ENCODE results near the gene MICU1. TPM values are rescaled to one million over a fixed set of nuclear protein-coding genes. Genes with fewer than 3 reads are reported as not detected.
A peak's percentile ranks its signal among the peaks of the same experiment; 100 is the strongest.

The MICU1 gene
- total and polyA plus RNA-seq, 2 donors, result 21.2 to 25.9 TPM

- no peak overlapping the region for H3K4me3 ChIP-seq (ENCODE audit: low read length in 2 of 2)
- H3K4me1 ChIP-seq (ENCODE audit: control insufficient read depth in 2 of 2, insufficient read depth in 2 of 2, low read length in 2 of 2), result no peaks in the 10 kb centered on the region
- H3K9me3 ChIP-seq (ENCODE audit: control insufficient read depth in 2 of 2, insufficient read depth in 1 of 2, low read length in 1 of 2), result no peaks in the 10 kb centered on the region
- no peak overlapping the region for H3K27ac ChIP-seq (ENCODE audit: low read depth in 1 of 2, low read length in 1 of 2)
- no peak for DNase-seq (ENCODE audit: low read depth in 6 of 9, low spot score in 9 of 9)
- no peaks in the 10 kb centered on the region for H3K27me3 ChIP-seq (ENCODE audit: control insufficient read depth in 2 of 2, insufficient read depth in 1 of 2, low read length in 1 of 2)
- no peaks in the 10 kb centered on the region for H3K36me3 ChIP-seq (ENCODE audit: control insufficient read depth in 2 of 2, insufficient read depth in 2 of 2, low read length in 1 of 2)
- WGBS, result 96% methylated on average over 3 of the region's 3 CpGs
Observed at GRCh38 chr10:72588266-72588665, 37.6 kb downstream of the MICU1 start.

DNA sequence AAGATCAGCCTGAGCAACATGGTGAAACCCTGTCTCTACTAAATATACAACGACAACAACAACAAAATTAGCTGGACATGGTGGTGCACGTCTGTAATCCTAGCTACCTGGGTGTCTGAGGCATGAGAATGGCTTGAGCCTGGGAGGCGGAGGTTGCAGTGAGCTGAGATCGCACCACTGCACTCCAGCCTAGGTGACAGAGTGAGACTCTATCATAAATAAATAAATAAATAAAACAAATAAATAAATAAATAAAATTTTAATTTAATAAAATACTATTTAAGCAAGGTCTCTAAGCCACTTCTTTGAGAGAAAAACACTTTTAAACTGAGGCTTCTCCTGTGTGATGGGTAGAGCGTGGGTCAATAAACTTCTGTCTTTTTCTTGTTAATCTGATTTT is 38.3 kb downstream of the MICU1 start:
- no peaks in the 10 kb centered on the region for H3K27me3 ChIP-seq (ENCODE audit: control insufficient read depth in 2 of 2, insufficient read depth in 1 of 2, low read length in 1 of 2)
- no peaks in the 10 kb centered on the region for H3K9me3 ChIP-seq (ENCODE audit: control insufficient read depth in 2 of 2, insufficient read depth in 1 of 2, low read length in 1 of 2)
- no peak for DNase-seq (ENCODE audit: low read depth in 6 of 9, low spot score in 9 of 9)
- WGBS, result 98% methylated on average over 5 of the region's 5 CpGs
- peaks cover 0 to 2% of the 10 kb centered on the region in 2 donors for H3K36me3 ChIP-seq (ENCODE audit: control insufficient read depth in 2 of 2, insufficient read depth in 2 of 2, low read length in 1 of 2)
- H3K4me1 ChIP-seq (ENCODE audit: control insufficient read depth in 2 of 2, insufficient read depth in 2 of 2, low read length in 2 of 2), result no peaks in the 10 kb centered on the region
- H3K27ac ChIP-seq (ENCODE audit: low read depth in 1 of 2, low read length in 1 of 2), result no peak overlapping the region
- H3K4me3 ChIP-seq (ENCODE audit: low read length in 2 of 2), result no peak overlapping the region

DNA sequence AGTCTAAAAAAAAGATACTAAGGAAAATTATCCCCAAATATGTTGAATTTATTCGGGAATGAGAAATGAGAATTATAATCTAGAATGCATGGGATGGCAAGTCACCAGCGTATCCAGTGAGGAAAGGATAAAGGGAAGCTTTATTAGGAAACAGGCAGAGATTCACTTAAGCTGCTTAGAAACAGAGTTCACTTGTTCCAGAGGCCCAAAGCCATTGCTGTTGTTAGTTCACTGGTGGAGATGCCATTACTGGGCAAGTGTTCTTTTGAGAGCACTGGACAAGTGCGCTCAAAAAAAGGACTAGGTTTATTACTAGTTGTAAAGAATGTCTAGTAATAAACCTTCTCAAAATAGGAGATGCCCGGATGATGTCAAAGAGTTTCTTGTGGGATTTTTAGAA is 51.2 kb downstream of the MICU1 start:
- H3K27ac ChIP-seq (ENCODE audit: low read depth in 1 of 2, low read length in 1 of 2), result no peak overlapping the region
- 99% methylated on average over 4 of the region's 4 CpGs for WGBS
- no peak for DNase-seq (ENCODE audit: low read depth in 6 of 9, low spot score in 9 of 9)

GRCh38 chr10:72573079-72573478 is 52.8 kb downstream of the MICU1 start:
- WGBS, result 98% methylated on average over 2 of the region's 2 CpGs
- no peak overlapping the region for H3K4me3 ChIP-seq (ENCODE audit: low read length in 2 of 2)
- no peak overlapping the region for H3K27ac ChIP-seq (ENCODE audit: low read depth in 1 of 2, low read length in 1 of 2)
- no peaks in the 10 kb centered on the region for H3K36me3 ChIP-seq (ENCODE audit: control insufficient read depth in 2 of 2, insufficient read depth in 2 of 2, low read length in 1 of 2)
- no peaks in the 10 kb centered on the region for H3K4me1 ChIP-seq (ENCODE audit: control insufficient read depth in 2 of 2, insufficient read depth in 2 of 2, low read length in 2 of 2)
- H3K27me3 ChIP-seq (ENCODE audit: control insufficient read depth in 2 of 2, insufficient read depth in 1 of 2, low read length in 1 of 2), result no peaks in the 10 kb centered on the region
- no peaks in the 10 kb centered on the region for H3K9me3 ChIP-seq (ENCODE audit: control insufficient read depth in 2 of 2, insufficient read depth in 1 of 2, low read length in 1 of 2)
- no peak for DNase-seq (ENCODE audit: low read depth in 6 of 9, low spot score in 9 of 9)

More for the DNA sequence above, 51.2 kb downstream of the MICU1 start:
- Histone ChIP-seq H3K4me1 (ENCODE audit: control insufficient read depth in 2 of 2, insufficient read depth in 2 of 2, low read length in 2 of 2) (no peaks in the 10 kb centered on the region), H3K9me3 (ENCODE audit: control insufficient read depth in 2 of 2, insufficient read depth in 1 of 2, low read length in 1 of 2) (no peaks in the 10 kb centered on the region), H3K4me3 (ENCODE audit: low read length in 2 of 2) (no peak overlapping the region), H3K27me3 (ENCODE audit: control insufficient read depth in 2 of 2, insufficient read depth in 1 of 2, low read length in 1 of 2) (no peaks in the 10 kb centered on the region), H3K36me3 (ENCODE audit: control insufficient read depth in 2 of 2, insufficient read depth in 2 of 2, low read length in 1 of 2) (no peaks in the 10 kb centered on the region)

- H3K36me3 ChIP-seq (ENCODE audit: control insufficient read depth in 2 of 2, insufficient read depth in 2 of 2, low read length in 1 of 2), result no peaks in the 10 kb centered on the region
- H3K27me3 ChIP-seq (ENCODE audit: control insufficient read depth in 2 of 2, insufficient read depth in 1 of 2, low read length in 1 of 2), result no peaks in the 10 kb centered on the region
- no peaks in the 10 kb centered on the region for H3K4me1 ChIP-seq (ENCODE audit: control insufficient read depth in 2 of 2, insufficient read depth in 2 of 2, low read length in 2 of 2)
- H3K9me3 ChIP-seq (ENCODE audit: control insufficient read depth in 2 of 2, insufficient read depth in 1 of 2, low read length in 1 of 2), result no peaks in the 10 kb centered on the region
- H3K27ac ChIP-seq (ENCODE audit: low read depth in 1 of 2, low read length in 1 of 2), result no peak overlapping the region
- H3K4me3 ChIP-seq (ENCODE audit: low read length in 2 of 2), result no peak overlapping the region
- DNase-seq (ENCODE audit: low read depth in 6 of 9, low spot score in 9 of 9), result no peak
- 85% methylated on average over 4 of the region's 4 CpGs for whole genome bisulfite sequencing
Observed at GRCh38 chr10:72567889-72568640, 57.8 kb downstream of the MICU1 start.

GRCh38 chr10:72567421-72567820 is 58.5 kb downstream of the MICU1 start:
- no peaks in the 10 kb centered on the region for H3K9me3 ChIP-seq (ENCODE audit: control insufficient read depth in 2 of 2, insufficient read depth in 1 of 2, low read length in 1 of 2)
- H3K27me3 ChIP-seq (ENCODE audit: control insufficient read depth in 2 of 2, insufficient read depth in 1 of 2, low read length in 1 of 2), result no peaks in the 10 kb centered on the region
- no peak overlapping the region for H3K4me3 ChIP-seq (ENCODE audit: low read length in 2 of 2)
- WGBS, result 97% methylated on average over 3 of the region's 3 CpGs
- H3K4me1 ChIP-seq (ENCODE audit: control insufficient read depth in 2 of 2, insufficient read depth in 2 of 2, low read length in 2 of 2), result no peaks in the 10 kb centered on the region
- peaks cover 0 to 2% of the 10 kb centered on the region in 2 donors for H3K36me3 ChIP-seq (ENCODE audit: control insufficient read depth in 2 of 2, insufficient read depth in 2 of 2, low read length in 1 of 2)
- H3K27ac ChIP-seq (ENCODE audit: low read depth in 1 of 2, low read length in 1 of 2), result no peak overlapping the region
- no peak for DNase-seq (ENCODE audit: low read depth in 6 of 9, low spot score in 9 of 9)

DNA sequence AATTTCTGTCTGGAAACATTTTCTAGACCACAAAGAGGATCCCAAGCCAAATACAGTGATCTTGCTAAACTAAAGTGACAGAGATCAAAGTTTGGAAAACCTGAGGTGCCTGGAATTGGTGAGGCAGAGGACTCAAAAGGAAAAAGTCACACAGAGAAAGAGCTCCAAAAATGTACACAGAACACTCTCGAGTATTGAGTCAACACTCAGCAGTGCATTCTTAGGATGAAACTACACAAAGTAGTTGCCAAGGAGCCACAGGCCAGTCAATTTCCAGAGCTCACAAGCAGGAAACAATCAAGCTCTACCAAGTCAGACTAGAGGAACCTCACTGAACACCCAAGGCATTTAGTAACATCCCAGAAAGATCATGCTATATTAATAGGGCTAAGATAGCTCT is 61.3 kb downstream of the MICU1 start:
- Histone ChIP-seq H3K27ac (ENCODE audit: low read depth in 1 of 2, low read length in 1 of 2) (no peak overlapping the region), H3K36me3 (ENCODE audit: control insufficient read depth in 2 of 2, insufficient read depth in 2 of 2, low read length in 1 of 2) (peaks cover 6% of the 10 kb centered on the region in 2 donors), H3K27me3 (ENCODE audit: control insufficient read depth in 2 of 2, insufficient read depth in 1 of 2, low read length in 1 of 2) (no peaks in the 10 kb centered on the region), H3K4me1 (ENCODE audit: control insufficient read depth in 2 of 2, insufficient read depth in 2 of 2, low read length in 2 of 2) (no peaks in the 10 kb centered on the region), H3K4me3 (ENCODE audit: low read length in 2 of 2) (no peak overlapping the region), H3K9me3 (ENCODE audit: control insufficient read depth in 2 of 2, insufficient read depth in 1 of 2, low read length in 1 of 2) (peaks cover 0 to 2% of the 10 kb centered on the region in 2 donors)
- 96% methylated on average over 1 of the region's 1 CpG for WGBS
- no peak for DNase-seq (ENCODE audit: low read depth in 6 of 9, low spot score in 9 of 9)

DNA sequence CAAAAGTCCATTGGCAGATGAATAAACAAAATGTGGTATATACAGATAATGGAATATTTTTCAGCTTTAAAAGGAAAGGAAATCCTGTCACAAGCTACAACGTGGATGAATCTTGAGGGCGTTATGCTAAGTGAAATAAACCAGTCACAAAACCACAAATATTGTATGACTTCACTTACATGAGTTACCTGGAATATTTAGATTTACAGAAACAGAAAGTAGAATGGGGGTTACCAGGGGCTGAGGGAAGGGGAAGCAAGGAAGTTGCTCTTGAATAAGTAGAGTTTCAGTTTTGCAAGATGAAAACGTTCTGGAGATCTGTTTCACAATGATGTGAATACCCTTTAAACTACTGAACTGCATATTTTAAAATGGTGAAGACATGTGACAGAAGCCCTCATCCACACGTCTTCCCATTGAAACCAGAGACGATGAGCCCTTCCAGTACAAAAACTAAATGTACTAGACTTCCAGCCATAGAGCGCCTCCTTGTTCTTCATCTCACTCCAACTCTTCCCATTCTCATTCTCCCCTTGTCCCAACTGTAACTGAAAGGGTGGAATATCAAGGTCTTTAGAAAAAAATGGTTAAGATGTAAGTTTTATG is 62.4 kb downstream of the MICU1 start:
- H3K36me3 ChIP-seq (ENCODE audit: control insufficient read depth in 2 of 2, insufficient read depth in 2 of 2, low read length in 1 of 2), result peaks cover 6 to 8% of the 10 kb centered on the region in 2 donors
- DNase-seq (ENCODE audit: low read depth in 6 of 9, low spot score in 9 of 9), result peak in 2 of 9 donors; percentile 8 to 28
- no peaks in the 10 kb centered on the region for H3K4me1 ChIP-seq (ENCODE audit: control insufficient read depth in 2 of 2, insufficient read depth in 2 of 2, low read length in 2 of 2)
- WGBS, result 48% methylated on average over 6 of the region's 6 CpGs
- H3K27me3 ChIP-seq (ENCODE audit: control insufficient read depth in 2 of 2, insufficient read depth in 1 of 2, low read length in 1 of 2), result no peaks in the 10 kb centered on the region
- H3K4me3 ChIP-seq (ENCODE audit: low read length in 2 of 2), result no peak overlapping the region
- H3K27ac ChIP-seq (ENCODE audit: low read depth in 1 of 2, low read length in 1 of 2), result no peak overlapping the region
- peaks cover 0 to 3% of the 10 kb centered on the region in 2 donors for H3K9me3 ChIP-seq (ENCODE audit: control insufficient read depth in 2 of 2, insufficient read depth in 1 of 2, low read length in 1 of 2)

DNA sequence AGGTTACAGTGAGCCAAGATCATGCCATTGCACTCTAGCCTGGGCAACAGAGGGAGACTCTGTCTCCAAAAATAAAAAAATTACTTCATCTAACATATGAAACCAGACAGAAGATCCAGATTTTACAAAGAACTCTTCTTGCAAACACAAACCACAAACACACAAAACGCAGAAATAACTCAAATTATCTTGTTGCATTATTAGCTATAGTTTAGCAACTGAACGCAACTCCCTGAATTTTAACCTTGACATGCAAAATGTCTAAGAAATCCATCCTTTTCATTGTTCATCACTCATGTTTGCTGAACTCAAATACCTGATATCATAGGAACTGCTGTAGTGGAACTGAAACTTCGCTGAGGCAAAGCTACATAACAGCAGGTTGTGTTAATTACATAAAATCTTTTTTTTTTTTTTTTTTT is 64.1 kb downstream of the MICU1 start:
- WGBS, result 96% methylated on average over 3 of the region's 3 CpGs
- Histone ChIP-seq H3K4me1 (ENCODE audit: control insufficient read depth in 2 of 2, insufficient read depth in 2 of 2, low read length in 2 of 2) (no peaks in the 10 kb centered on the region), H3K36me3 (ENCODE audit: control insufficient read depth in 2 of 2, insufficient read depth in 2 of 2, low read length in 1 of 2) (peaks cover 6 to 8% of the 10 kb centered on the region in 2 donors), H3K4me3 (ENCODE audit: low read length in 2 of 2) (no peak overlapping the region), H3K9me3 (ENCODE audit: control insufficient read depth in 2 of 2, insufficient read depth in 1 of 2, low read length in 1 of 2) (peaks cover 0 to 3% of the 10 kb centered on the region in 2 donors), H3K27me3 (ENCODE audit: control insufficient read depth in 2 of 2, insufficient read depth in 1 of 2, low read length in 1 of 2) (no peaks in the 10 kb centered on the region), H3K27ac (ENCODE audit: low read depth in 1 of 2, low read length in 1 of 2) (no peak overlapping the region)
- peak in 1 of 9 donors; percentile 7 for DNase-seq (ENCODE audit: low read depth in 6 of 9, low spot score in 9 of 9)
